ENCODE measurements around the gene SNX2. TPM values are rescaled to one million over a fixed set of nuclear protein-coding genes. Genes with fewer than 3 reads are reported as not detected.
"Not testable (repeated sequence)": the region's sequence is repeated elsewhere in the genome, so short reads cannot be mapped to it uniquely, and the experiment has no call there.

SNX2 gene
- polyA plus RNA-seq, 4 donors = 92.1 to 172 (median 156) TPM

- no peak for DNase-seq (ENCODE audit: low read depth in 4 of 4, low spot score in 3 of 4)
These were observed 64.9 kb downstream of the SNX2 start for GRCh38 chr5:122839731-122840130.

- no peak for DNase-seq (ENCODE audit: low read depth in 4 of 4, low spot score in 3 of 4)
These were observed 67.2 kb downstream of the SNX2 start for GRCh38 chr5:122842016-122842580.

DNA sequence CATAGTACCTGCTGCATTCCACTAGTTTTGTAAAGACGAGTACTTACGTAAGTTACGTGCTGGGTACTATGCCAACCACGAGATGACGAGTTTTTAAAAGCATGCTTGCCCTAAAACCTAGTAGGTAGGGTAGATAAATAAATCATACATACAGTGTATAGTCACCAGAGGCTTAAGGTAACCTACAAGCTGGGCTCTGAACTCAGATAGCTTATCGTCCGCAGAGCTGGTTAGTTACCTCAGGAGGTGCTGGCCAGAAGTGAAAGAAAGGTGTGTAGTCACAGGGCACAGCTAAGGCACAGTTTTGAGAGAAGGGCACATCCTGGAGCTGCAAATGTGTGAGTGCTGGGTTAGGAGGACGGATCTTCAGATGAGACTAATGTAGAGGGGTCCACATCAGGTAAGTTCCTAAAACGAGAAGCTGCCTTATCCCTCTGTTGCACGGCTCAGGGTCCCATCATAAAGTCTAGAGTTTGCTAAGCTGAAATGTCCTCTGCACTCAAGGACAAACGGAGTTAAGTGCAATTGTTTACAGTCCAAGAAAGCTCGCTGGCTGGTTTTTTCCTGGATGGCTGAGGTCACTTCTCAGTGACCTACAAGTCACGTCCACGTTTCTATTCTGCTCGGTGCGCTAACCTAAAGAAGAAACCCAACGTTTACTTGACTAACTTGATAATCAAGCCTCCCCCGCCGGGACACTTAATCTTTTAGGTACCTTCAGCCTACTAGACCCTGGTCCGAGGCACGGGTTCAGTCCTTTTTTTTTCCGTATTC lies 69.4 kb downstream of the SNX2 start:
- DNase-seq (ENCODE audit: low read depth in 4 of 4, low spot score in 3 of 4) = peak in 3 of 4 donors; percentile 15 to 22 (median 22)

DNA sequence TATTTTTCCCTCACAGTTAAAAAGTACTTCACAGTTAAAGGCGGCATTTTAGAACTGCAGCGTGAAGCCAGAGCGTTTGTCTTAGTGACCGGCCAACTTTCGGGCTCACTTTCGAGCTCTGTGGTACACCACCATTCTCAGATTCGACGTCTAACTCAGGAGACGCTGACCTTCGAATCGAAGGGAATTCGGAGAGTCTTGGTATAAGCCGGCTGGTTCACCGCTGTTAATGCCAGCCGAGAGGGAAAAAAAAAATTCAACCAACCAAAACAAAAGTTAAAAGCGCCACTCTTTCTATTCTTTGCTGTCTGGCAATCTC lies 70.0 kb downstream of the SNX2 start:
- no peak for DNase-seq (ENCODE audit: low read depth in 4 of 4, low spot score in 3 of 4)

DNA sequence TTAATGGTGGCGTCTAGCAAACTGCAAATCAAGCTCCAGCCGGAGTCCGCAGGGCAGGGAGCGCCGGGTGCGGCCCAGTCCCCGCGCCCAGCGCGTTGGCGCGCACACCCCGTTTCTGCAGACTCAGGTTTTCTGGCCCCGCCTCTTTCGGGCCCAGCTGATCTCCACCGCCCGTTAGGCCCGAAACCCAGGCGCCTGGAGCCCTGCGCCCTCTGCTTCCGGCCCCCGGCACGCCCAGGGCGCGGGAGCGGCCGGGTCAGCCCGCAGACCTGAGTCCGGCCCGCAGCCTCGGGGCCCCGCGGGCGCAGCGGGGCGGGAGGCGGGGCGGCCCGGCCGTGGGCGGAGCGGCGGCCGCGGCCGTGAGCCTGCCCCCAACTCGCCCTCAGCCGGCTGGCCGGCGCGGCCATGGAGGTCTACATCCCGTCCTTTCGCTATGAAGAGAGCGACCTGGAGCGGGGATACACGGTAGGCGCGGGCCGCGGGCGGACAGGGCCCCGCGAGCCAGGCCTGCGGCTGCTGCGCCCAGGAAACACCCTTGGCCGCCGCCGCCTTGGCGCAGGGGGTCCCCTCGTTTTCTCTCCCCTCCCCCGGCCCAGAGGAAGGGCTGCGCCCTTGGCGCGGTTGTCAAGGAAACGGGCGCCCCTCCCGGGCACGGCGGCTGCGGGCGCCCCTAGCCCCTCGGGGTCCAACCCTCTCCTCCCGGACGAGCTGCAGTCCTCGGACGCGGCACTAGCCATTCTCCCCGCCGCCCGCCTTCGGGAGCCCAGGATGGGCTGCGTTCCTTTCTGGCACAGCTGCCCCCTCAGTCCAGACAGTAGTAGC lies 70.6 kb downstream of the SNX2 start, which contains the start of gene SNX24:
SNX24 (plus strand) TSS at position 385 of the 822 bp plus-strand sequence; CDS start at position 406, 21 bp downstream.
- peak; percentile 58 to 70 (median 64) for DNase-seq (ENCODE audit: low read depth in 4 of 4, low spot score in 3 of 4)

DNA sequence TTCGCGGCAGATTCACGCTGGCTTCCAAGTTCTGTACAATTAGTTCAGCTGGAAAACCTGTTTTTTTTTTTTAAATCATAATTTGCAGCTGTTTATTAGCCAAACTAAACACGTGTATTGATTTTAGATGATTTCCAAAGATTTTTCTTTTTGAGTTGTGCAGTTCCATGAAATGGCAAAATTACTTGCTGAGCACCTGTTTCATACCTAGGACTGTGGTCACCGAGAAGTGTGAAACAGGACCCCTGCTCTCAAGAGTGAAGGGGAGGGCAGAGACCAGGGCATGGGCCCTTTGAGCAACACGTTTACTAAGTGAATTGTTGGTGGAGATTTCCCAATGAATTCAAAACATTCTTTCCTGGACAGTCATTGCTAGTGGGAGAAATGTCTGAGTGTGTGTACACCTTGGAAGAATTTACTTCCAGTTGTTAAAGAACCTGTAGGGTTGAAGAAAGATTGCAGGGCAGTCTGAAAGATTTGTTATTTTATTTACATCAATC lies 71.2 kb downstream of the SNX2 start:
- peak in 2 of 4 donors; percentile 10 to 14 for DNase-seq (ENCODE audit: low read depth in 4 of 4, low spot score in 3 of 4)

- DNase-seq (ENCODE audit: low read depth in 4 of 4, low spot score in 3 of 4) = no peak
These were observed 72.8 kb downstream of the SNX2 start for GRCh38 chr5:122847687-122848081.

- DNase-seq (ENCODE audit: low read depth in 4 of 4, low spot score in 3 of 4) = no peak
These were observed 74.9 kb downstream of the SNX2 start for GRCh38 chr5:122849771-122850170.

- DNase-seq (ENCODE audit: low read depth in 4 of 4, low spot score in 3 of 4) = not testable (repeated sequence)
These were observed 82.7 kb downstream of the SNX2 start for GRCh38 chr5:122857538-122857937.

GRCh38 chr5:122858451-122858850 lies 83.6 kb downstream of the SNX2 start:
- no peak for DNase-seq (ENCODE audit: low read depth in 4 of 4, low spot score in 3 of 4)

DNA sequence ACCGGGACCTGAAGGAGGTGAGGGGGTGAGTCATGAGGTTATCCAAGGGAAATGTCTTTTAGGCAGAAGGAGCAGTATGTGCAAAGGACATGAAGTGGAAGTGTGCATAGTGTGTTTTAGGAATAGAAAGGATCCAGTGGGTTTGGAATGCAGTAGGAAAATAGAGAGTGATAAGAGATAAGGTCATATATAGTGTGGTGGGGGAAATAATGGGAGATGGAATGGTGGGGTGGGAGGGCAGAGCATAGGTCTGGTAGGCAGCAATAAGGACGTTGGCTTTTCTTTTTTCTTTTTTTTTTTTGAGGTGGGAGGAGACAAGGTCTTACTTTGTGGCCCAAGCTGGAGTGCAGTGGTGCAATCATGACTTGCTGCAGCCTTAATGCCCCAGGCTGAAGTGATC lies 88.4 kb downstream of the SNX2 start:
- DNase-seq (ENCODE audit: low read depth in 4 of 4, low spot score in 3 of 4) = no peak

- DNase-seq (ENCODE audit: low read depth in 4 of 4, low spot score in 3 of 4) = no peak
These were observed 88.8 kb downstream of the SNX2 start for GRCh38 chr5:122863721-122864120.

DNA sequence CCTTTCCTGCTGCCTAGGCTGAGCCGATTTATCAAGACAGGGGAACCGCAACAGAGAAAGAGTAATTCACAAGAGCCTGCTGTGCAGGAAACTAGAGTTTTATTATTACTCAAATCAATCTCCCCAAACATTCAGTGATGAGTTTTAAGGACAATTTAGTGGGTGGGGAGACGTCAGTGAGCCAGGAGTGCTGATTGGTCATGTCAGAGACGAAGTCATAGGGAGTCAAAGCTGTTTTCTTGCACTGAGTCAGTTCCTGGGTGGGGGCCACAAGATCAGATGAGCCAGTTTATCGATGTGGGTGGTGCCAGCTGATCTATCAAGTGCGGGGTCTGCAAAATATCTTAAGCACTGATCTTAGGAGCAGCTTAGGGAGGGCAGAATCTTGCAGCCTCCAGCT lies 89.5 kb downstream of the SNX2 start:
- no peak for DNase-seq (ENCODE audit: low read depth in 4 of 4, low spot score in 3 of 4)

DNA sequence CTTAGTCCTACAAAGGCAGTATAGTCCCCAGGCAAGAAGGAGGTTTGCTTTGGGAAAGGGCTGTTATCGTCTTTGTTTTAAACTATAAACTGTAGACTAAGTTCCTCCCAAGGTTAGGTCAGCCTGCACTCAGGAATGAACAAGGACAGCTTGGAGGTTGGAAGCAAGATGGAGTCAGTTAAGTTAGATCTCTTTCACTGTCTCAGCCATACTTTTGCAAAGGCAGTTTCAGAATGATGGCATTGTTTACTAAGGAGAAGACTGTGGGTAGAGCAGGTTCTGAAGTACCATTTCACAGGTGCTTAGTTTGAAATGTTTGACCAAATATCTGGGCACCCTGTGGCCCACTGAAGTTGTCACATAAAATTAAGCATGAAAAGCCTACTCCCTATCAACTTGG lies 90.0 kb downstream of the SNX2 start:
- no peak for DNase-seq (ENCODE audit: low read depth in 4 of 4, low spot score in 3 of 4)

DNA sequence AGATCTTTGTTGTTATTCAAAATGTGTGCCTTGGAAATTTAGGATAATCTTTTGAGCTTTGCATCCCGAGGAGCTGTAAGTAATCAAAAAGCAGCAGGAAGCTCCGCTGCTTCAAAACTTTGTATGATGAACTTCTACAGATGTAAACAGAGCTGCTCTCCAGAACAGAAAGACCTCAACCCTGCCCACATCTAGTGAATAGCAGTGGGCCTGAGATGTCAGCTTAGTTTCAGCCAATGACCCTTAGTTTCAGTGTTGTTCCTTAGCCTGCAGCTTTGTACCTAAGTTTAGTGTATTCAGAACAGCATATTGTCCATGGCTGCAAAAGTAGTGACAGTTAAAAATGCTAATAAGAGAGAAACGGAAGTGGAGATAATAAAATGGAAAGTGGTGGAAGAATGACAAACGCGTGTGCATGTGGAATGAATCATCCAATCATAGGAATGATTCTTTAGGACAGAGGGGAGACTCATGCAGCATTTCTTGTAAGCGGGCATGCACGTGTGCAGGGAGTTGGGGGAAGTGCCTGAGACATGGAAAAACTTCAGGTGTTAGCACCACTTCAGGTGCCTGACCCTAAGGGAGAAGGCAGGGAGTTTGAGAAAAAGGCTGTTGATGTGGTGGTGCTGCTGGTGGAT lies 95.5 kb downstream of the SNX2 start:
- DNase-seq (ENCODE audit: low read depth in 4 of 4, low spot score in 3 of 4) = no peak

GRCh38 chr5:122871661-122872060 lies 96.8 kb downstream of the SNX2 start:
- no peak for DNase-seq (ENCODE audit: low read depth in 4 of 4, low spot score in 3 of 4)

DNA sequence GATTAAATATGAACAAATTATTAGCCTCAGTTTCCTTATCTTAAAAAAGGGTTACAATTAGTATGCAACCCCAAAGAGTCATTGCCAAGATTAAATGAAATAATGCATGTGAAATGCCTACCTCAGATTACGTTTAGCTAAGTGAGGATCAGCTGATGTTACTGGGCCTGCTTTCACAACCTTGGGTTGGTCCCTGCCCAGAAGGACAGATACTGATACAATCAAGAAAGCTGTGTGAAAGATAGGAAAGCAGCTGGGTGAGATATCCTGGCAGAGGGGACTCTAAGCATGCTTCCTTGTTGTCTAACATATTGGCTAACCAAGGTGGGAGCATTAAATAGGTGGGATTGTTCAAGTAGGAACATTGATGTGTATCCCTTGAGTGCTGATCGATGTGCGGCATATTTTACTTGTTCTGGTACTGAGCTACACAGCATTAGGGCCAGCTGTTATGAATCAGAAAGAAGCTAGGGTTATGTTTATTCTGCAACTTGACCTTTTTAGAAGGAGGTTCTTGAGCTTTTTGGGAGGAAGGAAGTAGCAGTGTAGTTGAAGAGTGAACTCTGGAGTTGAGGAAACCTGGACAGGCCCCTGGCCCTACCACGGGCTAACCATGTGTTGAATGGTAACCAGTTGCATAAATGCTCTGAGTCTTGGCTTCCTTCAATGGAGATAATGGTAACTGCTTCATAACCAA lies 99.4 kb downstream of the SNX2 start:
- DNase-seq (ENCODE audit: low read depth in 4 of 4, low spot score in 3 of 4) = no peak

DNA sequence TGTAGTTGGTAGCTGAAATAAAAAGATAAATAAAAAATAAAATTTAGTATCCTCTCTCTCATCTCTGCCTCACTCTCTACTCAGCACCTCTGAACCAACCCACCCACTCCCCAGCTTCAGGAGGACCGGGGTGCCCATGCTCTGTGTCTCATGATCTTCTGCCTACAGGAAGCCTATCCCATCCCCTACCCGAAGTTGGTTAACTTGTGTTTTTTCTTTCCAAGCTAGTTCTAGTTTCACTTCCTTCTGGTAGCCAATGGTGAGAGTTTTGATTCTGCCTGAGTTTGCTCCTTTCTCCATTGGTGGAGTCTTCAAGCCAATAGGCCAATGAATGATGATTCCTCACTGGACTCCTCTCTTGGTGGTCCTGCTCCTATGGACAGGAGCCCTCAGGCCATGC lies 102.6 kb downstream of the SNX2 start:
- no peak for DNase-seq (ENCODE audit: low read depth in 4 of 4, low spot score in 3 of 4)

- no peak for DNase-seq (ENCODE audit: low read depth in 4 of 4, low spot score in 3 of 4)
These were observed 104.2 kb downstream of the SNX2 start for GRCh38 chr5:122879076-122879475.

Data from left renal pelvis (tissue), 4 donors.